ENCODE results near the gene KRT7. TPM values are rescaled to one million over a fixed set of nuclear protein-coding genes. Genes with fewer than 3 reads are reported as not detected.

KRT7 gene
- total RNA-seq, 4 donors from 2014 or later: 2.5 to 33.9 (median 6.3) TPM

- WGBS, 2 donors: 13 to 31% methylated on average over 20 to 28 of the region's 40 CpGs
- no peak for TF ChIP-seq CTCF (IDR thresholded peaks at IDR 0.05)
- TF ChIP-seq POLR2A (IDR thresholded peaks at IDR 0.05): no peak
- TF ChIP-seq EP300 (IDR thresholded peaks at IDR 0.05): no peak
- Histone ChIP-seq H3K27ac (no peak overlapping the region), H3K9me3 (no peaks in the 10 kb centered on the region), H3K36me3 (no peaks in the 10 kb centered on the region), H3K4me3 (peak overlapping the region in 1 of 4 donors; percentile 11), H3K27me3 (peaks cover 0 to 33% of the 10 kb centered on the region in 2 donors), H3K4me1 (peaks cover 0 to 31% (median 2%) of the 10 kb centered on the region in 4 donors)
- DNase-seq (ENCODE audit: low spot score in 2 of 2): no peak
Observed at GRCh38 chr12:52233462-52234207, 592 bp downstream of the KRT7 start.

- H3K27me3 ChIP-seq: peaks cover 0 to 30% of the 10 kb centered on the region in 2 donors
- whole genome bisulfite sequencing, 2 donors: 85 to 91% methylated on average over 8 to 10 of the region's 10 CpGs
- no peak for DNase-seq (ENCODE audit: low spot score in 2 of 2)
- no peaks in the 10 kb centered on the region for H3K9me3 ChIP-seq
- H3K27ac ChIP-seq: no peak overlapping the region
- TF ChIP-seq POLR2A (IDR thresholded peaks at IDR 0.05) (no peak), CTCF (IDR thresholded peaks at IDR 0.05) (no peak), EP300 (IDR thresholded peaks at IDR 0.05) (no peak)
- peaks cover 0 to 31% (median 2%) of the 10 kb centered on the region in 4 donors for H3K4me1 ChIP-seq
- H3K36me3 ChIP-seq: no peaks in the 10 kb centered on the region
- no peak overlapping the region for H3K4me3 ChIP-seq
Observed at GRCh38 chr12:52234223-52234810, 1.3 kb downstream of the KRT7 start.

- Histone ChIP-seq H3K9me3 (no peaks in the 10 kb centered on the region), H3K4me3 (no peak overlapping the region), H3K27ac (no peak overlapping the region), H3K36me3 (no peaks in the 10 kb centered on the region), H3K4me1 (peaks cover 0 to 31% (median 2%) of the 10 kb centered on the region in 4 donors), H3K27me3 (peaks cover 0 to 30% of the 10 kb centered on the region in 2 donors)
- TF ChIP-seq CTCF (IDR thresholded peaks at IDR 0.05): no peak
- no peak for TF ChIP-seq POLR2A (IDR thresholded peaks at IDR 0.05)
- TF ChIP-seq EP300 (IDR thresholded peaks at IDR 0.05): no peak
- whole genome bisulfite sequencing, 2 donors: 92% methylated on average over 15 of the region's 15 CpGs
- no peak for DNase-seq (ENCODE audit: low spot score in 2 of 2)
Observed at GRCh38 chr12:52235001-52235764, 2.1 kb downstream of the KRT7 start.

- no peak for DNase-seq (ENCODE audit: low spot score in 2 of 2)
Observed at GRCh38 chr12:52235822-52236361, 2.8 kb downstream of the KRT7 start.

More at GRCh38 chr12:52235822-52236361, 2.8 kb downstream of the KRT7 start:
- no peaks in the 10 kb centered on the region for H3K36me3 ChIP-seq
- peaks cover 0 to 25% (median 2%) of the 10 kb centered on the region in 4 donors for H3K4me1 ChIP-seq
- H3K27ac ChIP-seq: no peak overlapping the region
- H3K9me3 ChIP-seq: no peaks in the 10 kb centered on the region
- H3K27me3 ChIP-seq: peaks cover 0 to 30% of the 10 kb centered on the region in 2 donors
- 91 to 96% methylated on average over 4 of the region's 4 CpGs for WGBS, 2 donors
- TF ChIP-seq CTCF (IDR thresholded peaks at IDR 0.05) (no peak), EP300 (IDR thresholded peaks at IDR 0.05) (no peak), POLR2A (IDR thresholded peaks at IDR 0.05) (no peak)
- H3K4me3 ChIP-seq: no peak overlapping the region

All from tibial nerve (tissue), 4 donors.